Gastroesophageal sphincter (tissue), 4 donors: ENCODE measurements around the gene NCKAP5. TPM values are rescaled to one million over a fixed set of nuclear protein-coding genes. Genes with fewer than 3 reads are reported as not detected.

ENCODE experiments used
- ATAC-seq: fragments of 150-250 bp; one replicate; pipeline ENCODE4 v1.9.1; 2016; ENCODE audit warnings: mild to moderate bottlenecking, moderate library complexity
- H3K27ac ChIP-seq, 4 donors: fragments of 200-600 bp; sonication (generic) in 3 of 4; 1 replicate in 3 of 4; 2 replicates in 1 of 4; pipeline ENCODE4 v1.5.1; 2016 to 2019
- H3K27me3 ChIP-seq: fragments of 200-600 bp; sonication (generic); one replicate; pipeline ENCODE4 v1.5.1; 2019
- H3K36me3 ChIP-seq, 2 donors: fragments of 200-600 bp; sonication (generic); one replicate each; pipeline ENCODE4 v1.5.1; 2019; ENCODE audit warnings: control low read depth in 1 of 2
- H3K4me1 ChIP-seq, 3 donors: fragments of 200-600 bp; sonication (generic); 1 replicate in 2 of 3; 2 replicates in 1 of 3; pipeline ENCODE4 v1.5.1; 2016 to 2019; ENCODE audit warnings: control low read depth in 2 of 3
- H3K4me3 ChIP-seq, 2 donors: fragments of 200-600 bp; sonication (generic); one replicate each; pipeline ENCODE4 v1.5.1; 2019; ENCODE audit warnings: mild to moderate bottlenecking in 1 of 2, moderate library complexity in 1 of 2
- H3K9me3 ChIP-seq, 3 donors: fragments of 200-600 bp; sonication (generic); one replicate each; pipeline ENCODE4 v1.5.1; 2017 to 2019; ENCODE audit warnings: control low read depth in 2 of 3
- CTCF ChIP-seq, 4 experiments: fragments of 200-600 bp in 2 of 4; fragments of 450-650 bp in 2 of 4; sonication (generic) in 1 of 4; IDR thresholded peaks; one replicate each; pipeline ENCODE4 v1.5.1; 2017 to 2019; ENCODE audit warnings: antibody characterized with exemption in 4 of 4, mild to moderate bottlenecking in 2 of 4, moderate library complexity in 2 of 4
- EP300 ChIP-seq: sonication (generic); formaldehyde crosslinking; IDR thresholded peaks from one replicate; pipeline ENCODE4 v1.6.1; 2017; ENCODE audit warnings: antibody characterized with exemption, mild to moderate bottlenecking
- POLR2A ChIP-seq, 2 donors: fragments of 450-650 bp; IDR thresholded peaks; one replicate each; pipeline ENCODE4 v1.6.1; 2017; ENCODE audit warnings: antibody characterized with exemption in 2 of 2, mild to moderate bottlenecking in 2 of 2, moderate library complexity in 1 of 2
- POLR2AphosphoS5 ChIP-seq: sonication (generic); formaldehyde crosslinking; IDR thresholded peaks from one replicate; pipeline ENCODE4 v1.6.1; 2017; ENCODE audit warnings: antibody characterized with exemption
- WGBS, 2 donors: methylation state at CpG; one replicate each; pipeline ENCODE4 v1.1.5; 2018; ENCODE audit warnings: low coverage in 1 of 2; 5-methylcytosine and 5-hydroxymethylcytosine counted together
- total RNA-seq, 4 donors: library from RNA; depleted of rRNA; stranded (reverse); fragments of >200 nt; gene quantifications; one replicate each; pipeline ENCODE4 v1.1.0, GENCODE V29; 2016

NCKAP5 gene
- total RNA-seq, 4 donors from 2014 or later: 0.16 to 0.57 (median 0.33) TPM

DNA sequence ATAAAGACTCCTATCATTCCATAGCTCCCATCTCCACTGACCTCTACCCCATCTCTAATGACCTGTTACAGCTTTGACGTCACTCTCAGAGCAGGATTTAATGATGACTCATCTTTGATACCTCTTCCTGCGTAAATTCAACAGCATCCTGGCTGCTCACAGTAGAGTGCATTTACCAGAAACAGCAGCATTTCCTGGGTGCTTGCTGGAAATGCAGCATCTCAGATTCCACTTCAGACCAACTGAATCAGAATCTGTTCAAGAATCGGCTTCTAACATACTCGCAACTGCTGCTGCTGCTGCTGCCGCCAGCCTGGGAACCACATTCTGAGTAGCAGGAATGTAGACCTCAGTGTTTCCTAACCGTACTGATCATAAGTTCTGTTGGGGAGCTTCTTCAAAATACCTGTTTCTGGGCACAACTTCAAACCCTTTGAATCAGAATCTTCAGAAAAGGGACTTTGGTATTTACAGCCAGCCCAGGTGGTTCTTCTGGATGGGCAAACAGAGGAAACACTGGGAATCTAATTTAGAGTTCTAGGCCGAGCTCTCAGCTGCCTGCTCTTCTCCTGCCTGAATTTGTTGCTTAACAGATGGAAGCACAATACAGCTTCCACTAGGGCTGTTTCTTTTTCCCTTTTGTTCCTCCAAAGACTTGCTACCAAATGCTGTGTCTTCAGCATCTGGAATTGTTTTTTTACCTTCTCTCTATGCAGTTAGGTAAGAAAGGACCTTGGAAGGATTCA is 241.4 kb downstream of the NCKAP5 start:
- ATAC-seq: no peak
- Histone ChIP-seq H3K9me3 (no peaks in the 10 kb centered on the region), H3K4me1 (no peaks in the 10 kb centered on the region), H3K4me3 (no peak overlapping the region), H3K27ac (no peak overlapping the region), H3K36me3 (no peaks in the 10 kb centered on the region), H3K27me3 (no peaks in the 10 kb centered on the region)
- 81 to 100% methylated on average over 2 to 6 of the region's 7 CpGs for WGBS, 2 donors
- TF ChIP-seq POLR2A (IDR thresholded peaks at IDR 0.05) (no peak), EP300 (no peak), CTCF (IDR thresholded peaks at IDR 0.05) (no peak), POLR2AphosphoS5 (no peak)

GRCh38 chr2:133324150-133324561 is 244.1 kb downstream of the NCKAP5 start:
- no peaks in the 10 kb centered on the region for H3K4me1 ChIP-seq
- WGBS, 2 donors: 73 to 96% methylated on average over 4 of the region's 4 CpGs
- H3K9me3 ChIP-seq: no peaks in the 10 kb centered on the region
- no peaks in the 10 kb centered on the region for H3K27me3 ChIP-seq
- H3K4me3 ChIP-seq: no peak overlapping the region
- ATAC-seq: no peak
- H3K36me3 ChIP-seq: no peaks in the 10 kb centered on the region
- H3K27ac ChIP-seq: no peak overlapping the region
- TF ChIP-seq POLR2A (IDR thresholded peaks at IDR 0.05) (no peak), EP300 (no peak), POLR2AphosphoS5 (no peak), CTCF (IDR thresholded peaks at IDR 0.05) (no peak)

GRCh38 chr2:133322909-133323308 is 245.4 kb downstream of the NCKAP5 start:
- Histone ChIP-seq H3K27me3 (no peaks in the 10 kb centered on the region), H3K27ac (no peak overlapping the region), H3K9me3 (no peaks in the 10 kb centered on the region), H3K4me3 (no peak overlapping the region), H3K4me1 (no peaks in the 10 kb centered on the region), H3K36me3 (no peaks in the 10 kb centered on the region)
- no peak for ATAC-seq
- 69 to 74% methylated on average over 1 of the region's 1 CpG for WGBS, 2 donors
- TF ChIP-seq POLR2AphosphoS5: no peak
- no peak for TF ChIP-seq CTCF (IDR thresholded peaks at IDR 0.05)
- TF ChIP-seq EP300: no peak
- no peak for TF ChIP-seq POLR2A (IDR thresholded peaks at IDR 0.05)

- no peak for ATAC-seq
- no peaks in the 10 kb centered on the region for H3K36me3 ChIP-seq
- H3K4me3 ChIP-seq: no peak overlapping the region
- TF ChIP-seq POLR2A (IDR thresholded peaks at IDR 0.05) (no peak), CTCF (IDR thresholded peaks at IDR 0.05) (no peak), POLR2AphosphoS5 (no peak), EP300 (no peak)
- H3K4me1 ChIP-seq: no peaks in the 10 kb centered on the region
- no peak overlapping the region for H3K27ac ChIP-seq
- no peaks in the 10 kb centered on the region for H3K27me3 ChIP-seq
- H3K9me3 ChIP-seq: no peaks in the 10 kb centered on the region
- WGBS, 2 donors: 70 to 83% methylated on average over 1 of the region's 3 CpGs
Measured at GRCh38 chr2:133317178-133317577, 251.1 kb downstream of the NCKAP5 start.

- no peak for ATAC-seq
- H3K27ac ChIP-seq: no peak overlapping the region
- no peaks in the 10 kb centered on the region for H3K36me3 ChIP-seq
- H3K27me3 ChIP-seq: no peaks in the 10 kb centered on the region
- H3K9me3 ChIP-seq: no peaks in the 10 kb centered on the region
- no peak for TF ChIP-seq CTCF (IDR thresholded peaks at IDR 0.05)
- no peak for TF ChIP-seq POLR2A (IDR thresholded peaks at IDR 0.05)
- no peak for TF ChIP-seq EP300
- no peak for TF ChIP-seq POLR2AphosphoS5
- 54% methylated on average over 2 of the region's 2 CpGs for WGBS, 2 donors
- no peak overlapping the region for H3K4me3 ChIP-seq
- no peaks in the 10 kb centered on the region for H3K4me1 ChIP-seq
Measured at GRCh38 chr2:133316557-133316956, 251.7 kb downstream of the NCKAP5 start.
